HuH-7.5 (cell line): ENCODE results near the gene EGFR.

Experiments
- DNase-seq: peaks from one replicate; pipeline ENCODE4 v3.0.0; 2011; ENCODE audit warnings: low spot score

EGFR gene

GRCh38 chr7:55101359-55101758 lies 82.5 kb downstream of the EGFR start:
- DNase-seq = no peak

- no peak for DNase-seq
Measured at GRCh38 chr7:55104123-55104522, 85.3 kb downstream of the EGFR start.

- no peak for DNase-seq
Measured at GRCh38 chr7:55104712-55105433, 86.1 kb downstream of the EGFR start.

GRCh38 chr7:55105952-55106351 lies 87.1 kb downstream of the EGFR start:
- DNase-seq = no peak

DNA sequence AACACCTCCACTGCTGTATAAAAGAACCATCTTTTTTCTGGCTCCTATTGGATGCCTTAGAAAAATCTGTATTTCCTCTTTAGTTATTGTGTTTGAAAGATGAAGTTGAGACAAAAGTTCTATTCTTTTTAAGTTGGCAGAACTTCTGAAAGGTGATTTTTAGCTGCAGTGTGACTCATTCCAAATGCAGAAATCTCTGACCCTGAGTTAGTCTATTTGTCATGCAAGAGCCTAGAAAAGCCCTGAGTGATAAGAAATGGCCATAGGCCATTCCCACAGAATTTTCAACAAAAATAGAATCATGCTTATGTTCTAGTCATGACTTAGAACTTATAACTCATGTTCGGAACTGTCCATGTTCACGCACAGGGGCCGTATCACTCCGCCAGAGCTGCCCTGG lies 89.1 kb downstream of the EGFR start:
- DNase-seq = no peak

DNA sequence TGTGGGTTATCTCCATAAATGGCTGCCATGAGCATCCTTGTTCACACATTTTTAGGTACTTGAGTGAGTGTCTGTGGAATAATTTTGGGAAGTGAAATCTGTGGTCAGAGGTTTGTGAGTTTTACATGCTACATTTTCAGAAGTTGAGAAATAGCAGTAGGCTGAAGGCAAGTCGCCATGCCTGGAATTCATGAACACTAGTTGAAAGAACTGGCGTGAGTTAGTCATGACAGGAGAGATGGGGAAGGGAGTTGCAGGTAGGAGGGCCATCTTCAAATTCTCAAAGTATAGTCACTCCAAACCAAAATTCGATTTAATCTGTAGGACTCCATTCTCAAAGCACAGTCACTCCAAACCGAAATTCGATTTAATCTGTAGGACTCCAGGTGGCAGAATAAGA lies 89.6 kb downstream of the EGFR start:
- no peak for DNase-seq

- DNase-seq = no peak
Measured at GRCh38 chr7:55108818-55109217, 90.0 kb downstream of the EGFR start.

DNA sequence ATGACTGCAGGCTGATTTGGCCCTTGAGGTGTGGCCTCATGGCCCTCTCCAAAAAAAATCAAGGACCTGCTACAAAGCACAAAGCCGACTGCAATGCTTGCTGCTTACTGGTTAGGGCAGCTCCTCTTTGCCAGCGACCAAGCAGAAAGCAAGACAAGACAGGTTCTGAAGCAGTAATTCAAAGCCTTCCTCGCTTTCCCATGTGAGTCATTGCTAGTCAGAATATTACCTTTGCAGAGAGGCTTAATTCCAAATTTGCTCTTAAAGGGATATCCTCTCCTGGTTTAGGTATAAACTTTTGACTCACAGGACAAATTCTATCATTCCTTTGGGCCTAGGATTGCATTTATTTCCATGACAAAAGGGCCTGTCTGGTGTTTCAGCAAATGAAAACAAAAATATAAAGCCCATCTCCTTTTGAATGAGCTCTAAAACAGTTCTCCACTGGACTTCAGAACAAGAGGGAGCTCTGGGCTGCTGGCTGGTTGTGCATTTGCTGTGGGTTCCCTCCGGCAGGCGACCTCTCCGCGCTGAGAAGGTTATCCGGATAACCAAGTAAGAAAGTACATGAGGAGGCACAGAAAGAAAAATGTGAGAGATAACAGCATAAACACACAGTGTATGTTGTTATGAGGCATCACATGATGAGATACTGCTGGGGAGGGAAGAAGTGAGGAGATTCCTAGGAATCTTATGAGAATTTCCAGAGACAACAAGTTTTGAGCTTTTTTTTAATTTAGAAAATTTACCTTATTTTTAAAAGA lies 90.8 kb downstream of the EGFR start:
- DNase-seq = no peak

GRCh38 chr7:55110282-55110992 lies 91.6 kb downstream of the EGFR start:
- DNase-seq = no peak

DNA sequence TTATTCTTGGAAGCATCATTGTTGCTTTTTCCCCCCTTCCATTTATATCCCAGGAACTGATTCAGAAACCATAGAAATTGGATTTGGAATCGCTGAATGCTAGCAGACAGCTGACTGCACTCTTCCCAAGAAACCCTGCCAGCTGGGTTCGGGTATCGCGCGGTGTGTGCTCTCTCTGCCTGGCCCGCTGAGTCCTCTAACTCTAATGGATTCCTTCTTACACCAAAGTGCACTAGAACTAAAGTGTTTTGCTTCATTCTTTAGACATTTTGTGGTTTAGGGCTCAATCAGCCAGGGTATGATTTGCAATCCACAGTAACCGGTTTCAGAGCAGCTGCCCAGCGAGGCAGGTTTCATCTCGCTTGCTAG lies 92.2 kb downstream of the EGFR start:
- no peak for DNase-seq

GRCh38 chr7:55112056-55112455 lies 93.2 kb downstream of the EGFR start:
- DNase-seq = no peak

GRCh38 chr7:55113760-55114540 lies 95.1 kb downstream of the EGFR start:
- DNase-seq = no peak

- no peak for DNase-seq
Measured at GRCh38 chr7:55117286-55117685, 98.5 kb downstream of the EGFR start.

DNA sequence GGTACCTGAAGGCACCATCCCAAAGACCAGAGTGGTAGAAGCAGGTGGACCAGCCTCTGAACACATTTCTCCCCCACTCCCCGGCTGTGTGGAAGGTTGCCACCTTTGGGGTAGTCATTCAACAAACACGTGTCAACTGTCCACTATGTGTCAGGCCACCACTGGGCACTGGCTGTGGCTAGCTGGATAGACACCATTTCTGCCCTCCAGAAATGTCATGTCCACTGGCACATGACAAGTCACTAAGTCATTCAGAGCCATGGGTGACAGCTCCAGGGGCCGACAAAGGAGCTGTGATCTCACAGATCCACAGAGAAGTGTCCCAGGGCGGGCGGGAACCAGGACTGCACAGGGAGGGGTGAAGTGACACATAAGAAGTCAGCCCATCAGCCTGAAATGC lies 99.6 kb downstream of the EGFR start:
- DNase-seq = no peak

DNA sequence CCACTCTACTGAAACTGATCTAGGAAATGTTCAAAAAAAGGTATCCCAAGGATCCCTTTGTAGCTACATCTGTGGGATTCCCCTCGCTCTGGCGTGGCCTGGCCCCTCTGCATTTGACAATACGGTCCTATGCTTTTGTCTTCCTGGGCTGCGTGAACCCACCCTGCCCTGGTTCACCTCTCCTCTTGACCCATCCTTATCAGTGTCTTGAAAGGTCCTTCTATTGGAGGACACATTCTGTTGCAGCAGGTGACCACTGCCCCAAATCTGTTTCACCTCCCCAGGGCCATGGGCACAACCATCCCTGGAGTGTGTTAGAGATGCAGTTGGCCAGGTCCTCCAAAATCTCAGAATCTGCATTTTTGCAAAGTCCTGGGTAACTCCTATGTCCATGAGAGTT lies 100.8 kb downstream of the EGFR start:
- DNase-seq = no peak

DNA sequence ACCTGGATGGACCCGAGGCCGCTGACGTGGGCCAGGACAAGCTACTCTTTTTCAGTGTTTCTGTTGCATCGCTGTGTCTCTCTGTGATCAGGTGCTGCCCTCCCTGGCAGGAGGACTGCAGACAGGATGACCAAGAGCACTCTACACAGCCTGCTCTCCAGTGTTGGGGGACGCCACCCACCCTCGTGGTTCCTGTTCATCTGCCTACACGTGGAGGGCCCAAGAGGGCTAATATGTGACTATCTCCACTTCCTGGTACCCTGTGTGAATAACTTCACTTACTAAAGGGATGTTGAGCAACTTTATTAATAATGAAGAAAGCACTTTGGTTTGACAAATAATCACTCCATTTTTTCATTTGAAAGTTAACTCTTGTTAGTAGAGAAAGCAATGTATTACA lies 101.3 kb downstream of the EGFR start:
- DNase-seq = no peak

- peak; percentile 46 for DNase-seq
Measured at GRCh38 chr7:55120501-55121198, 101.8 kb downstream of the EGFR start.

DNA sequence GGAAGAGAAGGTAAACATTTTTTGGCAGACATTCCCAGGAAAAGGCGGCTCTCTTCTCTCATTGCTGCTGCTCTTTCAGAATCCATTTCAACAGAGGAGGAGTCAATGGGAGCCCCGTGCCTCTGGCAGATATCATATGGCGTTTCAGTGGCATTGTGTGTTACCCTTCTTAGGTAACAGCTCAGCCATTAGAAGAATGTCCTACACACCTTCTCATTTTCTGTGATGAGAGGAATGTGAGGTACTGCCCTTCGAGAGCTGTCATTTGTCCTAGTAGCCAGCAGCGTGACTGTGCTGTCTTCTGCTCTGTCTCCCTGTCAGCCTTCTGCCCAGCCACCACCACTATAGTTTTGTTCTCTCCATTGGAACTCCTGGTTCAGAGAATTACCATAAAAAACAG lies 102.4 kb downstream of the EGFR start:
- DNase-seq = no peak

DNA sequence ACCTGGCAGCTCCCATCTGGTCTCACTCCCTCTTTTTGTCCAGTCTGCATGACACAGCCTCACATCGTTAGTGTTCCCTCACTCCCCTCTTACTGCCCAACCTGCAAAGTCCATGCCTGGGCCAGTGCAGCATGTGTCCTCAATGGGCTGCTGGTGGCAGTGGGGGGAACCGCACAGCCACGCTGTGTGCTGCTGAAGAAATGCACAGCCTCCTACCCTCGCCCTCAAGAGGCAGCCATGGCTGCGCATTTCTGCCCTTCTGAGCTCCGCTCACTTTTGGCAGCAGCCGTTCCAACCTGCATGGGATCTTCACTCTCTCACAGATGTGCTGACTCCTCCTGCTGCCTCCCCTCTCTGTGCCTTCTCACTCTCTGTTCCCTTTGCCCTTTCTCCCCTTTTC lies 103.4 kb downstream of the EGFR start:
- DNase-seq = no peak

DNA sequence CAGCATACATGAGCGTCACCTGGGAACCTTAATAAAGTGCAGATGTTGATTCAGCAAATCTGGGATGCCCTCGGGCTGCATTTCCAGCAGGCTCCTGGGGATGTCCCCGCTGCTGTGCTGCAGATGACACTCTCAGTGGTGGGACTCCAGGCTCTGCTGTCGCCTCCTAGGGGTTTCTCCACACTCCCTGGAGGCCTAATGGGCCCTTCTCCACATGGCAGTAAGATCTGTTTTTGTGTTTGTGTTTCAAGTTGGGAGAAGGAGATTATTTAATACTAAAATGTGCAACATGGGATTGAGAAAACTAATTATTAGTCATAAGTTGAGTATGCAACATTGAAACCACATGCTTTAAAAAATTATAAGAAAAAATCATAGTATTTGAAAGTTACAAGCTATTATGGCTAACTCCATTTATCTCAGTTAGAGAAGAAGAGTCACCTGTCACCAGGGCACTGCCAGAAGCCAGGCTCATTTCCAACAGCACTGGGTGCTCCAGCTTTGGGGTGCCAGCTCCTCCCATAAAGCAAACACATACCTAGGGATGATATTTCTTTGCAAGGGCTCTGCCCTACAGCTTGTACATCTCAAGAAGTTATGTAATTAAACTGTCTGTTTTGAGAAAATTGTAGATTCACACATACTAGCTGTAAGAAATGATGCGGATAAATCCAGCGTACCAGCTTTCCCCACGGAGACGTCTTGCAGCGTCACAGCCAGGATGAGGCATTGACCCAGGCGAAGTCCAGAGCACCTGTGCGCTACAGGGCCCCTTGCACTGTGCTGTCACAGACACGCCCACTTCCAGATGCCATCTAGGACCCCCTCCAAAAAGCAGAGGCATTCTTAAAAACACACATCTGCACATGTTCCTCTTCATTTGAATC lies 106.4 kb downstream of the EGFR start:
- no peak for DNase-seq

DNA sequence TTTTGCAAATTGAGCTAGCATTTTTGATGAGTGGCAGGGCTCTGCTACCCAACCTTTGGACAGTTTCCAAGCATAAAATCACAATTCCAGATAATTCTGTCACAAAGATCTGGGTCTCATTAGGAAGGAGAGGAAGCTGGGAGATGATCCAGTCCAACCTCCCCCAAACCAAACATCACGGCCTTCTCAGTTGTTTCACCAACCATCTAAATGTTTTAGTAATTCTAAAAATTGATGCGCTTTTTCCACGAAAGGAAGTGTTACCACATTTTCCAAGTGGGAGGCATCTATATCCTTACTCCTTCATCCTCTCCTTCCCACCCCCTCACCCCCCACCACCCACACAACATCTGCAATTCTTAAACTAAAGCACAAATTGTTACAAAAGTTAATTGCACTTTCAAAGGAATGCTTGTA lies 108.3 kb downstream of the EGFR start:
- no peak for DNase-seq
